ENCODE measurements around the gene FAM187B.
A peak's percentile ranks its signal among the peaks of the same experiment; 100 is the strongest.

Gene FAM187B

DNA sequence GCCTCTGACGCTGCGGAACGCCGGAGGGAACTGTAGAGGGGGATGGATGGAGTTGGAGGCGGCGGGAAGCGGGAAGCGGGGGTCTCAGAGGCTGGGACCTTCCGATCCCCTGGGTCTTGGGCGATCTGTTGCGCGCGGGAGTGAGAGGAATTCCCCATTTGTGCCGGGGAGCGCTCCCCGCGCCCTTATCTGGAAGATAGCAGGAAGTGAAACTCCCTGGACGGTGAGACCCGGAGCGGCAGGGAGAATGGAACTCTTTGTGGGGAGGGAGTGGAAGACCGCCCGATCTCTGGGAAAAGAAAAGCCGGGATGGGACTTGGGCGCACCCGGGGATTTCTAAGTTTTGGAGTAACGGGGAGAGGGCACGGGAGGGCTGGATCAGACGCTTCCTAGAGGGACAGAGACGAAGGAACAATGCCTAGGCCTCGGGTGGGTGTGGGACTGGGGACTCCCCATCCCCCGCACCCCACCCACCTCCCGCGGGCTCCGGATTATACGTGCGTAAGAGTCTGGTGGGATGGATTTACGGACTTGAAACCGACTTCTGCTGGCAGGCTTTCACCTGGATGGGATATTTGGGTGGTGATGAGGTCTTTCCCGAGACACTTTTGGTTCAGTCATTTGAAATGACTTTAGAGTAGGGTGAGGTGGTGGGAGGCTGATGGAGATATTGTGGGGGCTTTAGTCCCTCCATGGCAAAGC, 20.8 kb upstream of the FAM187B start (continued):
- TF ChIP-seq ZNF112 (tag by site-specific recombination; IDR thresholded peaks at IDR 0.05) (no peak), GLI4 (tag by site-specific recombination; IDR thresholded peaks at IDR 0.05) (no peak), ZNF658 (tag by site-specific recombination; IDR thresholded peaks at IDR 0.05) (no peak), REPIN1 (tag by site-specific recombination; IDR thresholded peaks at IDR 0.05; ENCODE audit: low read depth) (no peak; the same call in 1 of the 2 replicates), ZNF843 (tag by site-specific recombination; IDR thresholded peaks at IDR 0.05) (no peak), OVOL3 (tag by site-specific recombination; IDR thresholded peaks at IDR 0.05) (no peak), ZFP69B (tag by site-specific recombination; IDR thresholded peaks at IDR 0.05) (no peak), ZNF10 (tag by site-specific recombination; IDR thresholded peaks at IDR 0.05) (no peak), KLF9 (tag by site-specific recombination; IDR thresholded peaks at IDR 0.05; ENCODE audit: low read depth) (peak; percentile 63; the same call in 1 of the 2 replicates), ZNF830 (tag by site-specific recombination; IDR thresholded peaks at IDR 0.05; ENCODE audit: low read depth) (no peak), KLF7 (tag by site-specific recombination; IDR thresholded peaks at IDR 0.05; ENCODE audit: borderline replicate concordance) (no peak), KLF1 (tag by site-specific recombination; IDR thresholded peaks at IDR 0.05) (peak; percentile 36; the same call in 1 of the 2 replicates), ZNF521 (tag by site-specific recombination; IDR thresholded peaks at IDR 0.05) (no peak), ZBTB21 (tag by site-specific recombination; IDR thresholded peaks at IDR 0.05) (no peak), ZNF600 (tag by site-specific recombination; IDR thresholded peaks at IDR 0.05) (peak; percentile 71), GLIS1 (tag by site-specific recombination; IDR thresholded peaks at IDR 0.05) (no peak), ZNF624 (tag by site-specific recombination; IDR thresholded peaks at IDR 0.05) (no peak), BCL11A (tag by site-specific recombination; IDR thresholded peaks at IDR 0.05; ENCODE audit: low read depth) (no peak), ZNF785 (tag by site-specific recombination; IDR thresholded peaks at IDR 0.05) (no peak), ZNF140 (tag by site-specific recombination; IDR thresholded peaks at IDR 0.05) (no peak), ZIC2 (tag by site-specific recombination; IDR thresholded peaks at IDR 0.05) (no peak), ZNF558 (tag by site-specific recombination; IDR thresholded peaks at IDR 0.05) (no peak), SP7 (tag by site-specific recombination; IDR thresholded peaks at IDR 0.05) (no peak; the same call in 1 of the 2 replicates)
- TF ChIP-seq, protein P1, sequence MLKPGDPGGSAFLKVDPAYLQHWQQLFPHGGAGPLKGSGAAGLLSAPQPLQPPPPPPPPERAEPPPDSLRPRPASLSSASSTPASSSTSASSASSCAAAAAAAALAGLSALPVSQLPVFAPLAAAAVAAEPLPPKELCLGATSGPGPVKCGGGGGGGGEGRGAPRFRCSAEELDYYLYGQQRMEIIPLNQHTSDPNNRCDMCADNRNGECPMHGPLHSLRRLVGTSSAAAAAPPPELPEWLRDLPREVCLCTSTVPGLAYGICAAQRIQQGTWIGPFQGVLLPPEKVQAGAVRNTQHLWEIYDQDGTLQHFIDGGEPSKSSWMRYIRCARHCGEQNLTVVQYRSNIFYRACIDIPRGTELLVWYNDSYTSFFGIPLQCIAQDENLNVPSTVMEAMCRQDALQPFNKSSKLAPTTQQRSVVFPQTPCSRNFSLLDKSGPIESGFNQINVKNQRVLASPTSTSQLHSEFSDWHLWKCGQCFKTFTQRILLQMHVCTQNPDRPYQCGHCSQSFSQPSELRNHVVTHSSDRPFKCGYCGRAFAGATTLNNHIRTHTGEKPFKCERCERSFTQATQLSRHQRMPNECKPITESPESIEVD (tag by site-specific recombination; IDR thresholded peaks at IDR 0.05) = no peak
- TF ChIP-seq, protein P2, sequence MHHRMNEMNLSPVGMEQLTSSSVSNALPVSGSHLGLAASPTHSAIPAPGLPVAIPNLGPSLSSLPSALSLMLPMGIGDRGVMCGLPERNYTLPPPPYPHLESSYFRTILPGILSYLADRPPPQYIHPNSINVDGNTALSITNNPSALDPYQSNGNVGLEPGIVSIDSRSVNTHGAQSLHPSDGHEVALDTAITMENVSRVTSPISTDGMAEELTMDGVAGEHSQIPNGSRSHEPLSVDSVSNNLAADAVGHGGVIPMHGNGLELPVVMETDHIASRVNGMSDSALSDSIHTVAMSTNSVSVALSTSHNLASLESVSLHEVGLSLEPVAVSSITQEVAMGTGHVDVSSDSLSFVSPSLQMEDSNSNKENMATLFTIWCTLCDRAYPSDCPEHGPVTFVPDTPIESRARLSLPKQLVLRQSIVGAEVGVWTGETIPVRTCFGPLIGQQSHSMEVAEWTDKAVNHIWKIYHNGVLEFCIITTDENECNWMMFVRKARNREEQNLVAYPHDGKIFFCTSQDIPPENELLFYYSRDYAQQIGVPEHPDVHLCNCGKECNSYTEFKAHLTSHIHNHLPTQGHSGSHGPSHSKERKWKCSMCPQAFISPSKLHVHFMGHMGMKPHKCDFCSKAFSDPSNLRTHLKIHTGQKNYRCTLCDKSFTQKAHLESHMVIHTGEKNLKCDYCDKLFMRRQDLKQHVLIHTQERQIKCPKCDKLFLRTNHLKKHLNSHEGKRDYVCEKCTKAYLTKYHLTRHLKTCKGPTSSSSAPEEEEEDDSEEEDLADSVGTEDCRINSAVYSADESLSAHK (tag by site-specific recombination; IDR thresholded peaks at IDR 0.05) = peak; percentile 92
- TF ChIP-seq, protein P3, sequence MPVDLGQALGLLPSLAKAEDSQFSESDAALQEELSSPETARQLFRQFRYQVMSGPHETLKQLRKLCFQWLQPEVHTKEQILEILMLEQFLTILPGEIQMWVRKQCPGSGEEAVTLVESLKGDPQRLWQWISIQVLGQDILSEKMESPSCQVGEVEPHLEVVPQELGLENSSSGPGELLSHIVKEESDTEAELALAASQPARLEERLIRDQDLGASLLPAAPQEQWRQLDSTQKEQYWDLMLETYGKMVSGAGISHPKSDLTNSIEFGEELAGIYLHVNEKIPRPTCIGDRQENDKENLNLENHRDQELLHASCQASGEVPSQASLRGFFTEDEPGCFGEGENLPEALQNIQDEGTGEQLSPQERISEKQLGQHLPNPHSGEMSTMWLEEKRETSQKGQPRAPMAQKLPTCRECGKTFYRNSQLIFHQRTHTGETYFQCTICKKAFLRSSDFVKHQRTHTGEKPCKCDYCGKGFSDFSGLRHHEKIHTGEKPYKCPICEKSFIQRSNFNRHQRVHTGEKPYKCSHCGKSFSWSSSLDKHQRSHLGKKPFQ (tag by site-specific recombination; IDR thresholded peaks at IDR 0.05) = no peak
- TF ChIP-seq, protein P4, sequence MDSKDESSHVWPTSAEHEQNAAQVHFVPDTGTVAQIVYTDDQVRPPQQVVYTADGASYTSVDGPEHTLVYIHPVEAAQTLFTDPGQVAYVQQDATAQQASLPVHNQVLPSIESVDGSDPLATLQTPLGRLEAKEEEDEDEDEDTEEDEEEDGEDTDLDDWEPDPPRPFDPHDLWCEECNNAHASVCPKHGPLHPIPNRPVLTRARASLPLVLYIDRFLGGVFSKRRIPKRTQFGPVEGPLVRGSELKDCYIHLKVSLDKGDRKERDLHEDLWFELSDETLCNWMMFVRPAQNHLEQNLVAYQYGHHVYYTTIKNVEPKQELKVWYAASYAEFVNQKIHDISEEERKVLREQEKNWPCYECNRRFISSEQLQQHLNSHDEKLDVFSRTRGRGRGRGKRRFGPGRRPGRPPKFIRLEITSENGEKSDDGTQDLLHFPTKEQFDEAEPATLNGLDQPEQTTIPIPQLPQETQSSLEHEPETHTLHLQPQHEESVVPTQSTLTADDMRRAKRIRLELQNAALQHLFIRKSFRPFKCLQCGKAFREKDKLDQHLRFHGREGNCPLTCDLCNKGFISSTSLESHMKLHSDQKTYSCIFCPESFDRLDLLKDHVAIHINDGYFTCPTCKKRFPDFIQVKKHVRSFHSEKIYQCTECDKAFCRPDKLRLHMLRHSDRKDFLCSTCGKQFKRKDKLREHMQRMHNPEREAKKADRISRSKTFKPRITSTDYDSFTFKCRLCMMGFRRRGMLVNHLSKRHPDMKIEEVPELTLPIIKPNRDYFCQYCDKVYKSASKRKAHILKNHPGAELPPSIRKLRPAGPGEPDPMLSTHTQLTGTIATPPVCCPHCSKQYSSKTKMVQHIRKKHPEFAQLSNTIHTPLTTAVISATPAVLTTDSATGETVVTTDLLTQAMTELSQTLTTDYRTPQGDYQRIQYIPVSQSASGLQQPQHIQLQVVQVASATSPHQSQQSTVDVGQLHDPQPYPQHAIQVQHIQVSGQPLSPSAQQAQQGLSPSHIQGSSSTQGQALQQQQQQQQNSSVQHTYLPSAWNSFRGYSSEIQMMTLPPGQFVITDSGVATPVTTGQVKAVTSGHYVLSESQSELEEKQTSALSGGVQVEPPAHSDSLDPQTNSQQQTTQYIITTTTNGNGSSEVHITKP (tag by site-specific recombination; IDR thresholded peaks at IDR 0.05) = no peak
- TF ChIP-seq, protein P5, sequence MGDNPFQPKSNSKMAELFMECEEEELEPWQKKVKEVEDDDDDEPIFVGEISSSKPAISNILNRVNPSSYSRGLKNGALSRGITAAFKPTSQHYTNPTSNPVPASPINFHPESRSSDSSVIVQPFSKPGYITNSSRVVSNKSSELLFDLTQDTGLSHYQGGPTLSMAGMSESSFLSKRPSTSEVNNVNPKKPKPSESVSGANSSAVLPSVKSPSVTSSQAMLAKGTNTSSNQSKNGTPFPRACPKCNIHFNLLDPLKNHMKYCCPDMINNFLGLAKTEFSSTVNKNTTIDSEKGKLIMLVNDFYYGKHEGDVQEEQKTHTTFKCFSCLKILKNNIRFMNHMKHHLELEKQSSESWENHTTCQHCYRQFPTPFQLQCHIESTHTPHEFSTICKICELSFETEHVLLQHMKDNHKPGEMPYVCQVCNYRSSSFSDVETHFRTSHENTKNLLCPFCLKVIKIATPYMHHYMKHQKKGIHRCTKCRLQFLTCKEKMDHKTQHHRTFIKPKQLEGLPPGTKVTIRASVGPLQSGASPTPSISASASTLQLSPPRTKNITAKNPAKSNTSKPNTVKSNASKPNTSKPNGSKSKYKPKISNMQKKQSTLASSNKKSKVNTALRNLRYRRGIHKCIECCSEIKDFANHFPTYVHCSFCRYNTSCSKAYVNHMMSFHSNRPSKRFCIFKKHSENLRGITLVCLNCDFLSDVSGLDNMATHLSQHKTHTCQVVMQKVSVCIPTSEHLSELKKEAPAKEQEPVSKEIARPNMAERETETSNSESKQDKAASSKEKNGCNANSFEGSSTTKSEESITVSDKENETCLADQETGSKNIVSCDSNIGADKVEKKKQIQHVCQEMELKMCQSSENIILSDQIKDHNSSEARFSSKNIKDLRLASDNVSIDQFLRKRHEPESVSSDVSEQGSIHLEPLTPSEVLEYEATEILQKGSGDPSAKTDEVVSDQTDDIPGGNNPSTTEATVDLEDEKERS (tag by site-specific recombination; IDR thresholded peaks at IDR 0.05) = no peak
